Right cardiac atrium (tissue), 5 donors: Measurements from ENCODE around the gene ZNF473. TPM values are rescaled to one million over a fixed set of nuclear protein-coding genes. Genes with fewer than 3 reads are reported as not detected.

ENCODE experiments used
- ATAC-seq, 2 donors: fragments of 200-7000 bp; cut with Tn5 transposase; one replicate each; pipeline versions ENCODE4 v1.8.0 to v1.9.1; 2020; ENCODE audit warnings: moderate library complexity in 2 of 2, mild to moderate bottlenecking in 1 of 2
- DNase-seq, 3 donors: peaks; one replicate each; pipeline ENCODE4 v3.0.0-alpha.2; 2020
- H3K27ac ChIP-seq: one replicate; pipeline ENCODE4 v1.5.1; 2013; ENCODE audit warnings: mild to moderate bottlenecking, low read length, control low read depth, moderate library complexity
- H3K27me3 ChIP-seq: one replicate; pipeline ENCODE4 v1.6.1; 2013; ENCODE audit not compliant: control insufficient read depth, insufficient read depth
- H3K4me1 ChIP-seq: one replicate; pipeline ENCODE4 v1.6.1; 2013; ENCODE audit warnings: low read length; ENCODE audit not compliant: control insufficient read depth, insufficient read depth
- H3K4me3 ChIP-seq: one replicate; pipeline ENCODE4 v1.5.1; 2013; ENCODE audit warnings: low read length, control low read depth
- H3K9me3 ChIP-seq: one replicate; pipeline ENCODE4 v1.6.1; 2013; ENCODE audit warnings: low read length; ENCODE audit not compliant: control insufficient read depth
- WGBS: extraction: QIAGEN DNeasy Blood & Tissue Kit; methylation state at CpG from one replicate; pipeline ENCODE4 v1.1.7; 2013; 5-methylcytosine and 5-hydroxymethylcytosine counted together
- intact Hi-C, 4 donors: fragments of 100-400 bp; cut with DNase I; formaldehyde crosslinking; loops; one replicate each; pipeline versions ENCODE4 v1.11.0 to v1.14.0; 2022 to 2023
- polyA plus RNA-seq: library from polyadenylated mRNA; stranded (reverse); fragments of 200-250 nt; gene quantifications from one replicate; pipeline ENCODE4 v1.2.3, GENCODE V29; 2013
- total RNA-seq, 4 donors: library from RNA; stranded (reverse); fragmentation: NEBNext Ultra II Directional; extraction: Animal tissue kit (Norgen Biotek cat#: 25700); gene quantifications; one replicate each; pipeline ENCODE4 v1.2.1, GENCODE V29; 2021
- donor health status: healthy with polysubstance abuse.
- donor health status: DM: no; HTN: yes; CAD: no.
- donor health status: DM: no; HTN: no; CAD: no.
- donor health status: DM: no; HTN: yes; CAD: no; lungs with severe emphysema.
- donor health status: DM: yes; HTN: yes; CAD: no.

Gene ZNF473
- total and polyA plus RNA-seq, 5 donors: 2.1 to 5.5 (median 4.9) TPM

DNA sequence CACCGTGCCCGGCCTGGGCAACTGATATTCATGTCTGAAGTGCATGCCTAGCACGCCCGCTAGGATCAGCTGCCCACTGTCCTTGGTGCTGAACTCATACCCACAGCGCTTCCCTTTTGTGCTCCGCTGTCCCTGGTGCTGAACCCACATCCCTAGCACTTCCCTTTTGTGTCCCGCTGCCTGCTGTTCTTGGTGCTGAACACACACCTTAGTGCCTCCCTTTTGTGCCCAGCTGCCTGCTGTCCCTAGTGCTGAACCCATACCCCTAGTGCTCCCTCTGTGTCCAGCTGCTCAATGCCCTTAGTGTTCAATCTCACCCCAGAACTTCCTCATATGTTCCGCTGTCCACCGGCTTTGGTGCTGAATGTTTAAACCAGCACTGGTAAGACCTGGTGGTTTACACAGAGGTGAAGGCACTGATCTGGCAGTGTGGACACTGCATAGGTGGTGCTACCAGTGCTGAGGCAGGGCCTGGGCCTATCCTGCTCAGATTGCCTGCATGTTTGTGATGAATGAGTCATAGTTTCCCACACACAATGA is 38.6 kb upstream of the ZNF473 start:
- Histone ChIP-seq H3K27me3 (no peaks in the 10 kb centered on the region), H3K4me1 (no peaks in the 10 kb centered on the region), H3K27ac (no peak overlapping the region), H3K9me3 (no peaks in the 10 kb centered on the region), H3K4me3 (no peak overlapping the region)
- intact Hi-C loops: no loop called here
- ATAC-seq (peak; percentile 77 to 79), DNase-seq (peak; percentile 90 to 95 (median 94))
- 13% methylated on average over 9 of the region's 9 CpGs for WGBS

DNA sequence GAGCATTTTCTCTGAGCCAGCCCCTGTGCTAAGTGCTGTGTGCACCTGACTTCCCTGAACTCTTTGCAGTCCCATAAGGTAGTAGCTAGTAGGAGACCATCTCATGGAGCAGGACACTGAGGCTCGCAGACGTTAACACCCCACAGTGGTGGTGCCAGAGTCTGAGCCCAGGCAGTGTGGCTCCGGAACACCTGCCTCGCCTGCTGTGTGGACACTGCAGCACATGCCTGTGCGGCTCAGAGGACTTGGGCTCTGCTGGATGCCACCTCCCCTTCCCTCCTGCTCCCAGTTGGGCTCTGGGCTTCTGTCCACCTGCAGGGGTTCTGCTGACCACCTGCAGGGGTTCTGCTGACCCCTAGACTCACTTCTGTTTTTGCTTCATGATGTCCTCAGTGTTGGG is 37.8 kb upstream of the ZNF473 start:
- 96% methylated on average over 5 of the region's 5 CpGs for WGBS
- Histone ChIP-seq H3K27ac (no peak overlapping the region), H3K4me1 (no peaks in the 10 kb centered on the region), H3K4me3 (no peak overlapping the region), H3K9me3 (no peaks in the 10 kb centered on the region), H3K27me3 (no peaks in the 10 kb centered on the region)
- DNase-seq (no peak), ATAC-seq (no peak)
- intact Hi-C loops: no loop called here

DNA sequence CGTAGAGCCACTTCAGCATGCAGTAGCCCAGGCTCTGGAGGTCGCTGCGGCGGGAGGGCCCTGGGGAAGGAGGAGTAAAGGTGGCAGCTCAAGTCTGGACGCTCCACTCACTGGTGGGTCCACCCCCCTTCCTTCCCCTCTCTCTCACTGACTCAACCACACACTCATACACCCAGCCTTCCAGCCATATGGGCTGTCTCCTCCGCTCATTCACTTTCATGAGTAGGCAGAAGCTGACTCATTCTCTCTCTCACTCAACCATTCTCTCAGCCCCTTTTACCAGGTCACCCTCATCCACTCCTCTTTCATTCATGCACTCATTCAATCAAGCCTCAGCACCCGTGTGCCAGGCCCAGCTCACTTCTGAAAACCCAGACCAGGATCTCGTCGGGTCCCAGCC is 37.4 kb upstream of the ZNF473 start:
- intact Hi-C loops: no loop called here
- no peaks in the 10 kb centered on the region for H3K9me3 ChIP-seq
- H3K4me3 ChIP-seq: no peak overlapping the region
- H3K27me3 ChIP-seq: no peaks in the 10 kb centered on the region
- WGBS: 94% methylated on average over 9 of the region's 9 CpGs
- H3K4me1 ChIP-seq: no peaks in the 10 kb centered on the region
- no peak for DNase-seq
- H3K27ac ChIP-seq: no peak overlapping the region
- no peak for ATAC-seq

DNA sequence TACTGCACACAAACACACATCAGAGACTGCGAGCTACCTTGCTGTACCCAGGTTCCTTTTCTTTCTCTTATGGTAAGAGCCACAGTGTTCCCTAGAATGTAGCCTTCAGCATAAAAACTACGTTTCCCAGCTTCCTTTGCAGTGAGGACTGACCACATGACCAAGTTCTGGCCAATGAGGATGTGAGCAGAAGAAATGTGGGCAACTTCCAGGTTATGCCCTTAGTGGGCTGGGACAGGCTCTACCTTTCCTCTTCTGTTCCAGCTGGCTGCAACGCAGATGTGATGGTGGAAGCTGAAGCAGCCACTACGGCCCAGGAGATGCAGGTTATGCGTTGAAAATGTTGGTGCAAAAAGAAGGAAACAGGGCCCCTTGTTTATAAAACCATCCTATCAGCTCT is 28.1 kb upstream of the ZNF473 start:
- intact Hi-C loops: no loop called here
- ATAC-seq (peak in 1 of 2 donors; percentile 56), DNase-seq (no peak)
- Histone ChIP-seq H3K27me3 (no peaks in the 10 kb centered on the region), H3K9me3 (no peaks in the 10 kb centered on the region), H3K4me1 (no peaks in the 10 kb centered on the region), H3K4me3 (no peak overlapping the region), H3K27ac (no peak overlapping the region)
- WGBS: 77% methylated on average over 5 of the region's 5 CpGs

DNA sequence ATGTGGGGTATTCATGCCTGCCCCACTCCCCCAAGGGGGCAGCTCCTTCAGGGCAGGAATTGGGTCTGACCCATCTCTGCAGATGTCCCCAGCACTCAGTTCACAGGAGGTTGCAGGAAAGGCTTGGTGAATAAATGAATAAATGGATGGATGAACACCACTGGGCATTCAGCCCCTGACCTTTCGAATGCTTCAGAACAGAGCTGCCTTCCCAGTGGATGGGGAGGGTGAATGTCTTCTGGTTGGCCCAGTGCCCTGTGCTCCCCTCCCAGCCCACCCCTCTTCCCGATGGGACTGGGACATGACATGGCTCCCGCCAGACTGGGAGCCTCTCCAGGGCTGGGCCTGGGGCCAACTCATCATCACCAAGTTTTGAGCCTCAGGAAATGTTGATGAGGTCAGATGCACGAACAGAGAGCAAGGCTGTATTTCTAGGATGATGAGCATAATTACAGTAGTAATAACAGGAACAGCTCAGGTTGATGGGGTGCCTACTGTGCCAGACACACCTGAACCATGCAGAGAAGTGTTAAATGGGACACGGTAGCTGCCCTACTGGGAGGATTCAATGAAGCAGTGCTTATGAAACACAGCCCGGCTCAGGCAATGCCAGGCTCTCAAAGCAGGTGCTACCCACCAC is 26.3 kb upstream of the ZNF473 start:
- intact Hi-C loops: no loop called here
- Histone ChIP-seq H3K27ac (no peak overlapping the region), H3K4me1 (peaks cover 2% of the 10 kb centered on the region), H3K27me3 (no peaks in the 10 kb centered on the region), H3K9me3 (no peaks in the 10 kb centered on the region), H3K4me3 (no peak overlapping the region)
- ATAC-seq (no peak), DNase-seq (peak; percentile 47 to 74 (median 73))
- WGBS: 34% methylated on average over 6 of the region's 6 CpGs

DNA sequence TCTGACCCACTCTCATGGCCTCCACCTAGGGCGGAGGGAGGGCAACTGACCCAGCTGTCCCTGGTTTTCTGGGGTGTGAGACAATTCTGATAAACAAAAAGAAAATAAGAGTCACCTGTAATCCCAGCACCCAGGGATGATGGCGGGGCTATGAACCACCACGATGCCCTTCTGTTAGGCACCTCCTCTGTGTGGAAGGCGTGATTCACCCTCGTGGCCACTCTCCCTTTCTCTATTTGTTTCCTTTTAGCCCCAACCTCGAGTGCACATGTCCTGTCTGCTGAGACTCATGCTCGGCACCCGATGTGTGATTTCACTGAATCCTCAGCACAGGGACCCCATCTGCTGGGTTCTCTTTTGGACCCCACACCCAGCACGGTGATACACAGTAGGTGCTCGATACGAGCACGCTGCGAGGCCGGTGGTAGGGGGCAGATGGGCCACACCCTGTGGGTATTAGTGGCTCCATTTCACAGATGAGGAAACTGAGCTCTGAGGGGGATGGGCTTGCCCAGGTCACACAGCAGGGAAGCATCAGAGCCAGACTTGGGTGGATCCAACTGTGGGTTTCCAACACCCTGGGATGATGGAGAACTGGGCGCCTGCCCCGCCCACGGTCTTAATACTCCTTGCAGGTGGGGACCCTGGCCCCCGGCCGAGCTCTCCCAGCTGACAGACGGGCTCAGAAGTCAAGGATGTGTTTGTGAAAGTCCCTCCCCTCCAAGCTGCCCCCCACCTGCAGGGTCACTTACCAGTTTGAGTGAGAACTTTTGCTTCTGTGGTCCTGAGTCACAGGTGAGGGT is 25.6 kb upstream of the ZNF473 start:
- H3K27ac ChIP-seq: no peak overlapping the region
- no peak overlapping the region for H3K4me3 ChIP-seq
- H3K4me1 ChIP-seq: peaks cover 2% of the 10 kb centered on the region
- WGBS: 91% methylated on average over 20 of the region's 20 CpGs
- no peaks in the 10 kb centered on the region for H3K27me3 ChIP-seq
- H3K9me3 ChIP-seq: no peaks in the 10 kb centered on the region
- intact Hi-C loops: no loop called here
- no peak for ATAC-seq
- no peak for DNase-seq

DNA sequence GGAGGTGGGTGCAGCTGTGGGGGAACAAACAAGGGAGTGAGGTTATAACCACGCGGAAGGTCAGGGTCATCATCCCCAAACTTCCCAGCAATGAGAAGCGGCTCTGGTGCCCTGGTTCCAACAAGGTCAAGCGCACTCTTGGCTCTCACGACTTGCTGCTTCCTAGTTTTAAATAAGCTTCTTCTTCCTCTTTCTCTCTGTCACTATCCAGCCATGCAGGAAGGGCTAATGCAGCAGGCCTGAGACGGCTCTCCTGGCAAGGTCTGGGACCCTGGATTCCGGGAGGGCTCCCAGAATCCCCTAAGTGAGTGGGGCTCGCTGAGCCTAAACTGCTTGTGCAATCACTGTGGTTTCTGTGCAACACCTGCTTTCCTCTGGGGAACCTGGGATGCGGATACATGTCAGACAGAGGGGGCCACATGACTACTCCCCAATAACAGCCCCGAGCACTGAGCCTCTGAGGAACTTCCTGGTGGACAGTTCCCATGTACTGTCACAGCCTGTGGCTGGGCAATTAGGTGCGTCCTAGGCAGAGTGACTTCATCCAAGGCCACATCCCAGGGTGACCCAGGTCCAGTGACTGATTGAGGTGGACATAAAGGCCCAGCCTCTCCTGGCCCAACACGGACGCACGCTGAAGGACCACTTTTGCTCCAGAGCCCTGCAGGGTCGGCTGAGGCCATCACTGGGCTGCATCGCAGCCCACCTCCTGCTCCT is 24.8 kb upstream of the ZNF473 start:
- WGBS: 83% methylated on average over 16 of the region's 16 CpGs
- no peaks in the 10 kb centered on the region for H3K9me3 ChIP-seq
- peaks cover 2% of the 10 kb centered on the region for H3K4me1 ChIP-seq
- intact Hi-C loops: no loop called here
- H3K4me3 ChIP-seq: no peak overlapping the region
- H3K27ac ChIP-seq: no peak overlapping the region
- no peaks in the 10 kb centered on the region for H3K27me3 ChIP-seq
- DNase-seq (no peak), ATAC-seq (no peak)

DNA sequence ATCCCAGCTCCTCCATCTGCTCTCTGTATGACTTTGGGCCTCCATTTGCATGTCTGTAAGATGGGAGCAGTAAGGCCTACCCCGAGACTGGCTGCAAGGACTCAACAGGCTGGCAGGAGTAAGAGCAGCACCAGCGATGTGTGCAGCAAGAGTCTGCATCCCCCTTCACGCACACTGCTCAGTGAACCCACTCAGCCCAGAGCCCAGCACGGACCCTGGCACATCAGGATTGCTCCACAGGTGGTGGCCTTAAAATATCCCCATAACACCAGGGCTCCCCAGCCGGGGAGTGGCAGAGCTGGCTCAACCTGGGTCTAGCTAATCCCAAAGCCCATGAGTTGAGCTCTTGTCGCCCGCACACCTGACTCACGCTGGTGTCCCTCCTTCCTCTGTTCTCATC is 24.0 kb upstream of the ZNF473 start:
- H3K27me3 ChIP-seq: no peaks in the 10 kb centered on the region
- H3K27ac ChIP-seq: no peak overlapping the region
- peaks cover 2% of the 10 kb centered on the region for H3K4me1 ChIP-seq
- DNase-seq (no peak), ATAC-seq (no peak)
- intact Hi-C loops: no loop called here
- H3K9me3 ChIP-seq: no peaks in the 10 kb centered on the region
- 96% methylated on average over 8 of the region's 8 CpGs for WGBS
- no peak overlapping the region for H3K4me3 ChIP-seq

DNA sequence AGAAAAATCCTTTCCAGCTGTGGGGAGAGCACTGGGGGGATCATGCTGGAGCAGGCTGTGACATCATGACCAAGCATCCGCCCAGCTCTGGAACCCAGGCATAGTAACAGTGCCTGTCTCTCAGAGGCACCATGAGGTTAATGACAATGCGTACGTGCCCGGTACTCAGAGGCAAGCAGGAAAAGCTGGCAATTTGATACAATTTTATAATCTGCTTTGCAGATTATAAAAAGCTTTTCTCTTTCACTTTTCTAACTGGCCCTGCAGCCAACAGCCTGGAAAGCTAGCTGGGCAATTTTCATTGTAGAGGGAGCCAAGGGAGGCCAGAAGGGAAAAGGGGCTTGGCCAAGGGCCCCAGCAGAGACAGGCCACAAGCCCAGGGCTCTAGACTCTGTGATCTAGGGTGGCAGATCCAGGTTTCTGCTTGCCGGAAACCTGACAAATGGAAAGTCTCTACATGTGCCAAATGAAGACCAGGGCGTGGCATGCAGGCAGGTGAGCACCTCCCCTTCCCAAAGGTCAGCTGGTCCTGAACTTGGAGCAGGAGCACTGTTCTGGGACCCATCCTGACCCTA is 23.3 kb upstream of the ZNF473 start:
- intact Hi-C loops: no loop called here
- 74% methylated on average over 6 of the region's 6 CpGs for WGBS
- peaks cover 2% of the 10 kb centered on the region for H3K4me1 ChIP-seq
- peak in 1 of 2 donors; percentile 70 for ATAC-seq
- H3K27ac ChIP-seq: no peak overlapping the region
- H3K27me3 ChIP-seq: no peaks in the 10 kb centered on the region
- H3K9me3 ChIP-seq: no peaks in the 10 kb centered on the region
- H3K4me3 ChIP-seq: no peak overlapping the region
- peak in 2 of 3 donors; percentile 65 to 77 for DNase-seq

DNA sequence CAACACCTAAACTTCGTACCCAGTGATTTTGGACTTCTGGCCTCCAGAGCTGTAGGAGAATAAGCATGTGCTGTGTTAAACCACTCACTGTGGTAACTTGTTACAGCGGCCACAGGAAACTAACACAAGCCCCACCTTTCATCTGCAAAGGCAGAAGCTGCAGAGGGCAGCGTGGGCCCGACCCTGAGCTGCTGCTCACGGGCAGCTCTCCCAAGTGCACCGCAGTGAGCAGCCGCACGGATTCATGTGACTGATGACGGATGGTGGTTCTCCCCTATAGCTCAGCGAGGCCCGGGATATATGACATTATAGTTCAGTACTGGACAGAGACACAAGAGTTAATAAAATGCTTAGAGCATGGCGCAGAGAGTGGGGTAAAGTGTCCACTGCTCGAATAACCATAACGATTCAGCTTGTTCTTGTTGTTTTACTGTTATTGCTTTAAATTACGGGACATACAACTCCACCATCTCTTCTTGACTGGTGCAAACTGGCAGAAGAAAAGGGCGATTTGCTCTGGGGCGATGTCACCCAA is 22.5 kb upstream of the ZNF473 start:
- H3K9me3 ChIP-seq: no peaks in the 10 kb centered on the region
- intact Hi-C loops: no loop called here
- H3K27me3 ChIP-seq: no peaks in the 10 kb centered on the region
- no peak for DNase-seq
- WGBS: 87% methylated on average over 17 of the region's 17 CpGs
- no peak overlapping the region for H3K27ac ChIP-seq
- peaks cover 2% of the 10 kb centered on the region for H3K4me1 ChIP-seq
- no peak for ATAC-seq
- H3K4me3 ChIP-seq: no peak overlapping the region
